Fibroblast of villous mesenchyme (primary cell): Measurements from ENCODE around the gene RPL36. TPM values are rescaled to one million over a fixed set of nuclear protein-coding genes. Genes with fewer than 3 reads are reported as not detected.
A peak's percentile ranks its signal among the peaks of the same experiment; 100 is the strongest.

Source experiments
- DNase-seq: peaks from one replicate; pipeline ENCODE4 v3.0.0-alpha.2; 2010; ENCODE audit warnings: low read depth
- H3K4me3 ChIP-seq: 2 replicates; pipeline ENCODE4 v1.5.1; 2011; ENCODE audit warnings: low read depth, mild to moderate bottlenecking, low read length
- total RNA-seq: library from RNA; depleted of rRNA; stranded (reverse); fragments of >200 nt; gene quantifications from 2 replicates; pipeline ENCODE4 v1.2.3, GENCODE V29; 2012
- TF ChIP-seq, protein P1 (sequence below): IDR thresholded peaks from 2 replicates; pipeline ENCODE4 v1.5.1; 2012; ENCODE audit warnings: low read depth, mild to moderate bottlenecking, low read length; ENCODE audit not compliant: insufficient read depth

Gene RPL36
- total RNA-seq, 1 donor, result 261 TPM

GRCh38 chr19:5738423-5738822, 48.3 kb downstream of the RPL36 start:
- no peak overlapping the region for H3K4me3 ChIP-seq
- TF ChIP-seq, protein P1, sequence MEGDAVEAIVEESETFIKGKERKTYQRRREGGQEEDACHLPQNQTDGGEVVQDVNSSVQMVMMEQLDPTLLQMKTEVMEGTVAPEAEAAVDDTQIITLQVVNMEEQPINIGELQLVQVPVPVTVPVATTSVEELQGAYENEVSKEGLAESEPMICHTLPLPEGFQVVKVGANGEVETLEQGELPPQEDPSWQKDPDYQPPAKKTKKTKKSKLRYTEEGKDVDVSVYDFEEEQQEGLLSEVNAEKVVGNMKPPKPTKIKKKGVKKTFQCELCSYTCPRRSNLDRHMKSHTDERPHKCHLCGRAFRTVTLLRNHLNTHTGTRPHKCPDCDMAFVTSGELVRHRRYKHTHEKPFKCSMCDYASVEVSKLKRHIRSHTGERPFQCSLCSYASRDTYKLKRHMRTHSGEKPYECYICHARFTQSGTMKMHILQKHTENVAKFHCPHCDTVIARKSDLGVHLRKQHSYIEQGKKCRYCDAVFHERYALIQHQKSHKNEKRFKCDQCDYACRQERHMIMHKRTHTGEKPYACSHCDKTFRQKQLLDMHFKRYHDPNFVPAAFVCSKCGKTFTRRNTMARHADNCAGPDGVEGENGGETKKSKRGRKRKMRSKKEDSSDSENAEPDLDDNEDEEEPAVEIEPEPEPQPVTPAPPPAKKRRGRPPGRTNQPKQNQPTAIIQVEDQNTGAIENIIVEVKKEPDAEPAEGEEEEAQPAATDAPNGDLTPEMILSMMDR, result no peak
- DNase-seq, result peak; percentile 50

Other genes starting within 250 kb of the RPL36 start
- gene ZNRF4, start 234.9 kb upstream of the RPL36 start, total RNA-seq, result not detected in 2 replicates
- gene TINCR, start 122.3 kb upstream of the RPL36 start, total RNA-seq, result not detected in 2 replicates
- 30.6 and 39.7 TPM in 2 replicates for gene SAFB2, start 67.5 kb upstream of the RPL36 start, total RNA-seq
- 37.4 and 40.6 TPM in 2 replicates for gene SAFB, start 67.2 kb upstream of the RPL36 start, total RNA-seq
- 21.2 and 31.9 TPM in 2 replicates for gene MICOS13, start 9.8 kb upstream of the RPL36 start, total RNA-seq
- gene HSD11B1L, start 9.3 kb upstream of the RPL36 start, total RNA-seq, result 6.5 and 9.0 TPM in 2 replicates
- gene LONP1, start 29.9 kb downstream of the RPL36 start, total RNA-seq, result 65.2 and 116 TPM in 2 replicates
- gene CATSPERD, start 30.3 kb downstream of the RPL36 start, total RNA-seq, result not detected in 2 replicates
- under 0.01 and 0.32 TPM in 2 replicates for gene PRR22, start 94.5 kb downstream of the RPL36 start, total RNA-seq
- 15.8 and 19.9 TPM in 2 replicates for gene DUS3L, start 100.9 kb downstream of the RPL36 start, total RNA-seq
- 0.32 TPM in 1 of 2 replicates, not detected in the other for gene NRTN, start 114.8 kb downstream of the RPL36 start, total RNA-seq
- not detected in 2 replicates for gene FUT6, start 149.4 kb downstream of the RPL36 start, total RNA-seq
- gene FUT3, start 161.2 kb downstream of the RPL36 start, total RNA-seq, result under 0.01 TPM in 1 of 2 replicates, not detected in the other
- not detected in 2 replicates for gene FUT5, start 180.2 kb downstream of the RPL36 start, total RNA-seq
- 257 and 321 TPM in 2 replicates for gene NDUFA11, start 213.5 kb downstream of the RPL36 start, total RNA-seq
- 5.2 and 6.8 TPM in 2 replicates for gene VMAC, start 214.6 kb downstream of the RPL36 start, total RNA-seq
- gene CAPS, start 224.0 kb downstream of the RPL36 start, total RNA-seq, result 1.7 and 3.9 TPM in 2 replicates